OCI-LY1 (cell line): Measurements from ENCODE around the gene ZNF672.

Experiments used
- H2AFZ ChIP-seq: fragments of 200-600 bp; sonication (generic), shearing (Covaris generic); 2 replicates; pipeline ENCODE4 v1.6.0; 2014; ENCODE audit warnings: antibody characterized with exemption, mild to moderate bottlenecking, low read length
- H3F3A ChIP-seq: fragments of 200-600 bp; sonication (generic), shearing (Covaris generic); 2 replicates; pipeline ENCODE4 v1.6.0; 2014; ENCODE audit warnings: mild to moderate bottlenecking, antibody characterized with exemption, low read length, moderate library complexity; ENCODE audit not compliant: insufficient read depth
- H3K27ac ChIP-seq: fragments of 200-600 bp; sonication (generic); 2 replicates; pipeline ENCODE4 v1.5.1; 2014; ENCODE audit warnings: low read length, mixed run types, mild to moderate bottlenecking, low read depth; ENCODE audit not compliant: poor library complexity, severe bottlenecking
- H3K27me3 ChIP-seq: fragments of 200-600 bp; sonication (generic); 2 replicates; pipeline ENCODE4 v1.6.0; 2014; ENCODE audit warnings: antibody characterized with exemption, mild to moderate bottlenecking, low read length, moderate library complexity; ENCODE audit not compliant: insufficient read depth
- H3K36me3 ChIP-seq: fragments of 200-600 bp; sonication (generic); 2 replicates; pipeline ENCODE4 v1.6.1; 2014; ENCODE audit warnings: mild to moderate bottlenecking, antibody characterized with exemption, low read length, moderate library complexity, mixed read lengths; ENCODE audit not compliant: insufficient read depth
- H3K4me1 ChIP-seq: fragments of 200-600 bp; sonication (generic); 2 replicates; pipeline ENCODE4 v1.5.1; 2014; ENCODE audit warnings: mild to moderate bottlenecking, low read length, moderate library complexity; ENCODE audit not compliant: insufficient read depth, severe bottlenecking
- H3K4me2 ChIP-seq: fragments of 200-600 bp; sonication (generic), shearing (Covaris generic); 2 replicates; pipeline ENCODE4 v1.6.1; 2014; ENCODE audit warnings: low read length
- H3K4me3 ChIP-seq: fragments of 200-600 bp; sonication (generic); 2 replicates; pipeline ENCODE4 v1.5.1; 2014; ENCODE audit warnings: low read length, low read depth, mild to moderate bottlenecking, mixed read lengths; ENCODE audit not compliant: poor library complexity, severe bottlenecking
- H3K79me2 ChIP-seq: fragments of 200-600 bp; shearing (Covaris generic); 2 replicates; pipeline ENCODE4 v1.6.1; 2016; ENCODE audit warnings: mixed run types, low read length, mixed read lengths; ENCODE audit not compliant: insufficient read depth
- H3K9ac ChIP-seq: fragments of 200-600 bp; sonication (generic), shearing (Covaris generic); 2 replicates; pipeline ENCODE4 v1.6.1; 2014; ENCODE audit warnings: mild to moderate bottlenecking, low read length, mixed read lengths
- H3K9me2 ChIP-seq: fragments of 200-600 bp; sonication (generic), shearing (Covaris generic); 2 replicates; pipeline ENCODE4 v1.6.1; 2014; ENCODE audit warnings: low read depth, mild to moderate bottlenecking, low read length, mixed read lengths
- H3K9me3 ChIP-seq: fragments of 200-600 bp; shearing (Covaris generic); 2 replicates; pipeline ENCODE4 v1.6.1; 2014; ENCODE audit warnings: low read length, mixed read lengths
- H4K20me1 ChIP-seq: fragments of 200-600 bp; sonication (generic), shearing (Covaris generic); 2 replicates; pipeline ENCODE4 v1.6.0; 2016; ENCODE audit warnings: mild to moderate bottlenecking, low read length; ENCODE audit not compliant: insufficient read depth
- CTCF ChIP-seq: fragments of 200-600 bp; sonication (generic), shearing (Covaris generic); IDR thresholded peaks from 2 replicates; pipeline ENCODE4 v1.5.1; 2017; ENCODE audit warnings: mild to moderate bottlenecking, antibody characterized with exemption, low read length, moderate library complexity, mixed read lengths
- EZH2 ChIP-seq: fragments of 200-600 bp; sonication (generic), shearing (Covaris generic); IDR thresholded peaks from 2 replicates; pipeline ENCODE4 v1.8.0; 2017; ENCODE audit warnings: borderline replicate concordance, mixed run types, mild to moderate bottlenecking, antibody characterized with exemption, low read length, moderate library complexity, mixed read lengths

The ZNF672 gene

GRCh38 chr1:248843687-248844086, 5.7 kb downstream of the ZNF672 start:
- Histone ChIP-seq H3K9ac (no peak overlapping the region), H4K20me1 (no peaks in the 10 kb centered on the region), H2AFZ (no peak overlapping the region), H3K4me3 (no peak overlapping the region), H3F3A (no peaks in the 10 kb centered on the region), H3K27ac (no peak overlapping the region), H3K9me3 (no peaks in the 10 kb centered on the region), H3K4me1 (peaks cover 15% of the 10 kb centered on the region), H3K4me2 (no peak overlapping the region), H3K9me2 (no peaks in the 10 kb centered on the region), H3K79me2 (no peaks in the 10 kb centered on the region), H3K27me3 (no peaks in the 10 kb centered on the region), H3K36me3 (peaks cover 46% of the 10 kb centered on the region)
- TF ChIP-seq CTCF: no peak
- no peak for TF ChIP-seq EZH2

- H3K27ac ChIP-seq: no peak overlapping the region
- H3K36me3 ChIP-seq: peaks cover 55% of the 10 kb centered on the region
- peaks cover 9% of the 10 kb centered on the region for H3K4me1 ChIP-seq
- TF ChIP-seq CTCF: no peak
- TF ChIP-seq EZH2: no peak
- no peak overlapping the region for H3K9ac ChIP-seq
- no peaks in the 10 kb centered on the region for H3K79me2 ChIP-seq
- H2AFZ ChIP-seq: no peak overlapping the region
- no peak overlapping the region for H3K4me2 ChIP-seq
- no peaks in the 10 kb centered on the region for H4K20me1 ChIP-seq
- no peaks in the 10 kb centered on the region for H3K9me2 ChIP-seq
- H3K9me3 ChIP-seq: no peaks in the 10 kb centered on the region
- H3F3A ChIP-seq: no peaks in the 10 kb centered on the region
- H3K4me3 ChIP-seq: no peak overlapping the region
- no peaks in the 10 kb centered on the region for H3K27me3 ChIP-seq
Observed at GRCh38 chr1:248844526-248844925, 6.5 kb downstream of the ZNF672 start.

GRCh38 chr1:248847181-248847955, 9.3 kb downstream of the ZNF672 start:
- no peak overlapping the region for H3K4me2 ChIP-seq
- no peaks in the 10 kb centered on the region for H3K79me2 ChIP-seq
- no peak for TF ChIP-seq CTCF
- TF ChIP-seq EZH2: no peak
- H3K4me3 ChIP-seq: no peak overlapping the region
- H2AFZ ChIP-seq: no peak overlapping the region
- H3F3A ChIP-seq: no peaks in the 10 kb centered on the region
- H3K9me2 ChIP-seq: no peaks in the 10 kb centered on the region
- no peaks in the 10 kb centered on the region for H3K27me3 ChIP-seq
- no peaks in the 10 kb centered on the region for H4K20me1 ChIP-seq
- no peaks in the 10 kb centered on the region for H3K9me3 ChIP-seq
- no peak overlapping the region for H3K27ac ChIP-seq
- H3K9ac ChIP-seq: no peak overlapping the region
- H3K4me1 ChIP-seq: peaks cover 3% of the 10 kb centered on the region
- peaks cover 81% of the 10 kb centered on the region for H3K36me3 ChIP-seq
